GM13976 (cell line): ENCODE measurements around the gene PRPSAP1.

Experiments
- DNase-seq: peaks from one replicate; pipeline ENCODE4 v3.0.0; 2012; ENCODE audit warnings: low spot score
- CTCF ChIP-seq: IDR thresholded peaks from 2 replicates; pipeline ENCODE4 v1.5.1; 2012; ENCODE audit warnings: borderline replicate concordance, mild to moderate bottlenecking; ENCODE audit not compliant: insufficient read depth; ENCODE audit errors: extremely low read depth, missing control alignments, control extremely low read depth
- in situ Hi-C: fragments of 300-500 bp; cut with MboI; formaldehyde crosslinking; loops from one replicate; pipeline ENCODE4 v1.12.0; 2022; ENCODE audit warnings: low sequenced_read_pairs, mixed read lengths, inconsistent platforms; ENCODE audit not compliant: unreplicated experiment

The PRPSAP1 gene

GRCh38 chr17:76397184-76397583 is 43.5 kb upstream of the PRPSAP1 start:
- in situ Hi-C loops: loop anchor here (10.0 kb wide), 1 partner anchor 282 kb away; no protein-coding TSS in a partner anchor
- DNase-seq: no peak
- TF ChIP-seq CTCF: no peak

- no peak for TF ChIP-seq CTCF
- DNase-seq: no peak
- in situ Hi-C loops: loop anchor here (10.0 kb wide), 1 partner anchor 281 kb away; no protein-coding TSS in a partner anchor
Measured at GRCh38 chr17:76395980-76396379, 42.3 kb upstream of the PRPSAP1 start.

- no peak for TF ChIP-seq CTCF
- in situ Hi-C loops: loop anchor here (10.0 kb wide), 1 partner anchor 279 kb away; no protein-coding TSS in a partner anchor
- DNase-seq: no peak
Measured at GRCh38 chr17:76394166-76394565, 40.5 kb upstream of the PRPSAP1 start.

- TF ChIP-seq CTCF: no peak
- in situ Hi-C loops: loop anchor here (10.0 kb wide), 1 partner anchor 276 kb away; no protein-coding TSS in a partner anchor
- no peak for DNase-seq
Measured at GRCh38 chr17:76391200-76391715, 37.5 kb upstream of the PRPSAP1 start.

GRCh38 chr17:76390003-76390421 is 36.3 kb upstream of the PRPSAP1 start:
- DNase-seq: no peak
- TF ChIP-seq CTCF: no peak
- in situ Hi-C loops: loop anchor here (10.0 kb wide), 1 partner anchor 275 kb away; no protein-coding TSS in a partner anchor

- no peak for DNase-seq
- TF ChIP-seq CTCF: no peak
- in situ Hi-C loops: no loop called here
Measured at GRCh38 chr17:76388966-76389888, 35.5 kb upstream of the PRPSAP1 start.
